GM18507 (cell line): ENCODE measurements around the gene C1QTNF4.
"Not testable (repeated sequence)": the region's sequence is repeated elsewhere in the genome, so short reads cannot be mapped to it uniquely, and the experiment has no call there.

ENCODE experiments used
- DNase-seq: peaks from one replicate; pipeline ENCODE4 v3.0.0; 2011; ENCODE audit warnings: low read depth; ENCODE audit not compliant: insufficient read length; ENCODE audit errors: extremely low spot score
- FAIRE-seq: peaks from 2 replicates; lab custom pipeline; 2011; peaks lifted over from hg19 to GRCh38; lab: Jason Lieb, UNC

Gene C1QTNF4

GRCh38 chr11:47571357-47571729 is 22.9 kb downstream of the C1QTNF4 start:
- DNase-seq, result no peak
- no peak for FAIRE-seq

DNA sequence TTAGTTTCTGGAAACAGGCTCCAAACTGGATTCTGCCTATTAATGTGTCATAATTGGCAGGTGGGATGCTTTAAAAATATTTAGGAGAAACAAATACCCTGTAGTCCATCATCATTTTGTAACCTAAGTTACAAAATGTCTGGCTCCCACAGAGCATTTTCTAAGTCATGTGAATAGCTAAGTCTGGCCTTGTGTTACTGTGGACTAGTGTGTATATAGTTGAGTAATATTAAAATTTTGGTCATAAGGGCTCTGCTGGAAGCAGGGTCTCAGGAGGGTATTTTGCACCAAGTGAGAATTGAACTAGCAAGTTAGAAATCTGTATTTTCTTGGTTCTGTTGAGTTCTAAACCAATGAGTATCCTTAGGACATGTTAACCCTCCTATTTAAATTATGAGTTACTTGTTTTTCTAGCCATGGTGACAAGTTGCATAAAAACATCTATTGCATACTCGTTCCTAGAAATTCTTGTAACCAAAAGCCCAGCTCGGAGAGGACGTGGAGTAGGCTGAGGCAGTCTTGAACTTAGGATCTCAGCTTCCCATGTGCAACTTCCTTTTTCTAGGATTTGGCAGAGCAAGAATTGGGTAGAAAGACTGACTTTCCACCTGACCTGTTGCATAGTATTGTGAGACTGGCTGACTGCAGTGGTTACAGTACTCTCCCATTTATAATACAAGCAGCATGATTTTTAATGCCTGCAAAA is 23.4 kb downstream of the C1QTNF4 start:
- FAIRE-seq (no peak), DNase-seq (no peak)

- FAIRE-seq, result no peak
- no peak for DNase-seq
Measured at GRCh38 chr11:47569646-47570045, 24.6 kb downstream of the C1QTNF4 start.

DNA sequence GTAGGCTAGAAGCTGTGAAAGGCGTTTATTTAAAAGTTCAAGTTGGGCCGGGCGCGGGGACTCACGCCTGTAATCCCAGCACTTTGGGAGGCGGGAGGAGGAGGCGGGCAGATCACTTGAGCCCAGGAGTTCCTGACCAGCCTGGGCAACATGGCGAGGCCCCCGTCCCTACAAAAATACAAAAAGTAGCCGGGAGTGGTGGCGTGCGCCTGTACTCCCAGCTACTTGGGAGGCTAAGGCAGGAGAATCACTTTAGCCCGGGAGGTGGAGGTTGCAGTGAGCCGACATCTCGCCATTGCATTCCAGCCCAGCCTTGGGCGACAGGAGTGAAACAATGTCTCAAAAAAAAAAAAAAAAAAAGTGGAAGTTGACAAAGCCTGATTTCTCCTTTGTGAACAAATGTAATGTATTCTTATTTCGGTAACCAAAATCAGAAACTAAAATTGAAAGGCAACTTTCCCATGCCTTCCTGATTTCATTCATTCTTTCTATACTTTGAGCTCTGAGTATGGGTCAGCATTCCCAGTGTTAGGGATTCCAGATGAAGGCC is 28.0 kb downstream of the C1QTNF4 start:
- FAIRE-seq (no peak), DNase-seq (no peak)

DNA sequence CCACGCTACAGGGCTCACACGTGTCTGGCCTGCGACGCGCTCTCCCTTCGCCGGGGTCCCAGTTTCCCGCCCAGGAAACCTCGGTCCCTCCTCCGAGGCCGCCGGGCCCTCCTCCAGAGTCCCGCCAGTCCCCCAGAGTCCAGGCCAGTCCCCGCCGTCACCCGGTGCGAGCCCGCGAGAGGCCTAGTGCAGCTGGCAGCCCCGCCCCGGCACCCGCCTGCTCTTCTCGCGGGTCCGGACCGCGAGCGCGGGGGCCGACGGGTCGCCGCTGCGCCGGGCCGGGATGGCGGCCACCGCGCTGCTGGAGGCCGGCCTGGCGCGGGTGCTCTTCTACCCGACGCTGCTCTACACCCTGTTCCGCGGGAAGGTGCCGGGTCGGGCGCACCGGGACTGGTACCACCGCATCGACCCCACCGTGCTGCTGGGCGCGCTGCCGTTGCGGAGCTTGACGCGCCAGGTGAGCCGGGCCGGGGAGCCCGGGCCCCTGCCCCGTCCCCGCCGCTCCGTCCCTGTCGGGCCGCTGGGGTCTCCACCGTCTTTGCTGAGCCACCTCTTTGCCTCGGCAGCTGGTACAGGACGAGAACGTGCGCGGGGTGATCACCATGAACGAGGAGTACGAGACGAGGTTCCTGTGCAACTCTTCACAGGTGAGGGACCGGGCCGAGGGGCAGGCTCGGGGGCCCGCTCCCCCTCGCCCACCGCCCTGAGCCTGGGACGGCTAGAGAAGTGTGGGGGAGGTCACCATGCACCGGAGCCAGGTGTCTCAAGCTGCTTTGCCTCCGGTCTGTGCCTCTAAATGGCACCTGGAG is 28.7 kb downstream of the C1QTNF4 start, which contains the start of gene PTPMT1:
Gene PTPMT1 (plus strand): TSS at position 260 of the 809 bp plus-strand sequence. CDS start 24 bp downstream, at position 284.
- DNase-seq (peak; percentile 67), FAIRE-seq (peak; percentile 36)

DNA sequence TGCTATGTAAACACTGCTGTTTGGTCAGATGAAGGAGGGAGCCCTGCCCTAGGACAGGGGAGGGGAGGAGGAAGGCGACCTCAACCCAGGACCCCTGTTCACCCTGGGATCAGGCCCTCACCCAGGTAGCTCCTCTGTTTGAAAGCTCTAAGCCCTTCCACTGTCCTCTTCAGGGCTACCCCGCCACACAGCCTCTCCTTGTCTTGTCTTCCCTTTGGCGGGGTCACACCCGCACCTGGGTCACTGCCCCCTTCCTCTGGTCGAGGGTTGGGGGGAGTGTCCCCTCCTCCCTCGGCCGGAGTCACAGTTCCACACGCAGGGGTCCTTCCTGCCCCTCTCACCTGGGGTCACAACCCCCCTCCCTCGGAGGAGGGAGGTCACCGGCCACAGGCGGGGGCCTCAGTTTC is 29.3 kb downstream of the C1QTNF4 start:
- no peak for DNase-seq
- no peak for FAIRE-seq

DNA sequence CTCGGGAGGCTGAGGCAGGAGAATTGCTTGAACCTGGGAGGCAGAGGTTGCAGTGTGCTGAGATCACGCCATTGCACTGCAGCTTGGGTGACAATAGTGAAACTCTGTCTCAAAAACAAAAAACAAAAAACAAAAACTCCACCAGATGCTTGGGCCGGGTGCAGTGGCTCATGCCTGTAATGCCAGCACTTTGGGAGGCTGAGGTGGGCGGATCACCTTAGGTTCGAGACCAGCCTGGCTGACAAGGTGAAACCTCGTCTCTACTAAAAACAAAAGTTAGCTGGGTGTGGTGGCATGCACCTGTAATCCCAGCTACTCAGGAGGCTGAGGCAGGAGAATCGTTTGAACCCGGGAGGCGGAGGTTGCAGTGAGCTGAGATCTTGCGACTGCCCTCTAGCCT is 29.8 kb downstream of the C1QTNF4 start:
- DNase-seq, FAIRE-seq: not testable (repeated sequence)

DNA sequence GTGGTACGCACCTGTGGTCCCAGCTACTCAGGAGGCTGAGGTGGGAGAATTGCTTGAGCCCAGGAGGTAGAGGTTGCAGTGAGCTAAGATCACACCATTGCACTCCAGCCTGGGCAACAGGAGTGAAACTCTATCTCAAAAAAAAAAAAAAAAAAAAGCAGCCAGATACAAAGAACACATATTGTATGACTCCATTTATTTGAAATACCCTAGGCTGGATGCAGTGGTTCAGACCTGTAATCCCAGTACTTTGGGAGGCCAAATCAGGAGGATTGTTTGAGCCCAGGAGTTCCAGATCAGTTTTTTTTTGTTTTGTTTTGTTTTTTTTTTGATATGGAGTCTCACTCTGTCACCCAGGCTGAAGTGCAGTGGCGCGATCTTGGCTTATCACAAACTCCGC is 31.8 kb downstream of the C1QTNF4 start:
- DNase-seq, FAIRE-seq: not testable (repeated sequence)

- FAIRE-seq, result no peak
Measured at GRCh38 chr11:47560426-47560825, 33.8 kb downstream of the C1QTNF4 start.

GRCh38 chr11:47558695-47559094 is 35.5 kb downstream of the C1QTNF4 start:
- DNase-seq (no peak), FAIRE-seq (no peak)

More at GRCh38 chr11:47560426-47560825, 33.8 kb downstream of the C1QTNF4 start:
- no peak for DNase-seq

DNA sequence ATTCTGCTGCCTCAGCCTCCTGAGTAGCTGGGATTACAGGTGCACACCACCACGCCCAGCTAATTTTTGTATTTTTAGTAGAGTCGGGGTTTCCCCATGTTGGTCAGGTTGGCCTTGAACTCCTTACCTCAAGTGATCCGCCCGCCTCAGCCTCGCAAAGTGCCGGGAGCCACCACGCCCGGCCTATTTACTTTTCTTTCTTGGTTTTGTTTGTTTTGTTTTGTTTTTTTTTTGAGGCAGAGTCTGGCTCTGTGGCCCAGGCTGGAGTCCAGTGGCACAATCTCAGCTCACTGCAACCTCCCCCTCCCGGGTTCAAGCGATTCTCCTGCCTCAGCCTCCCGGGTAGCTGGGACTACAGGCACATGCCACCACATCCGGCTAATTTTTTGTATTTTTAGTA is 37.2 kb downstream of the C1QTNF4 start:
- DNase-seq, FAIRE-seq: not testable (repeated sequence)

GRCh38 chr11:47553406-47553743 is 40.8 kb downstream of the C1QTNF4 start:
- DNase-seq (no peak), FAIRE-seq (no peak)

GRCh38 chr11:47552566-47553405 is 41.4 kb downstream of the C1QTNF4 start, which contains the start of gene CELF1:
Gene CELF1 (minus strand): TSS chr11:47553132. CDS start chr11:47499523, 53,609 bp downstream.
- FAIRE-seq (peak; percentile 78), DNase-seq (peak; percentile 88)

DNA sequence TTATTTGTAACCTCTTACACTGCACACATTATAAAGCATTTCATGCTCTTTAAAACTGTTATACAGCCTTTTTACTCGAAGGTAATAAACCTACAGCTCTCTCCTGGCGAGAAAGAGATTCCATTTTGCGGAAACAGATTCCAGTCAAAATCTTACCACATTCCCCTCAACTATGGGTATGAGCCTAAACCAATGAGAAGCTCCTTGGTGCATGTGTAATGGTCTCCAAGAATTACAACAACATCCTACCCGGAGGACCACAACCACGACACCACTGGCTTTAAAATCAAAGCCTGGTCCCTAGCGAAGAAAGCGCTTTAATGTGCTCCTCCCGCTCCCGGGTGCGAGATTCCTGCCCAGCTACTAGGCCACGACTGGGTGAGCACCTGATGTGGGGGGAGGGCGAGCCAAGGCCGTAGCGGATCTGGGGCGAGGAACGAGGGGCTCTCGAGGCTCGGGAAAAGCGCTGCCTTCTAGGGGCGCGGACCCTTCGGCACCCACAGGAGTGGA is 42.1 kb downstream of the C1QTNF4 start:
- no peak for FAIRE-seq
- no peak for DNase-seq

DNA sequence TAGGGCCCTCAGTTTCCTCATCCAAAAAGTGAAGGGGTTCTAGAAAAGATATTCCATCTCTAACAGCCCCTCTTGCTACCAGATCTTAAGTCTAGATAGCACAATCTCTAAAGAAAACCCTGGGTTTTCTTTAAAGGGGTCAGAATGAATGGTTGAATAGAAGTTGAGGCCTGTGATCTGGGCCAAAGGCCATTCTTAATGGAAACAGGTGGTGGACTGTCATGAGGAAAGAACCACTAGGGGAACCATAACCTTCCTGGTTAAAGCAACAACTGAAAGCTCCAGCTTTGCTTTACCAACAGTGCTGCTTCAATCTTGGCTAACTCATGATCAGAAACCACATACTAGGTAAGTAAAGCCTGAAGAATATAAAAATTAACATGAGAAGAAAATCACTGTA is 43.1 kb downstream of the C1QTNF4 start:
- no peak for DNase-seq
- peak; percentile 81 for FAIRE-seq

GRCh38 chr11:47550288-47551047 is 43.7 kb downstream of the C1QTNF4 start:
- DNase-seq (no peak), FAIRE-seq (no peak)

DNA sequence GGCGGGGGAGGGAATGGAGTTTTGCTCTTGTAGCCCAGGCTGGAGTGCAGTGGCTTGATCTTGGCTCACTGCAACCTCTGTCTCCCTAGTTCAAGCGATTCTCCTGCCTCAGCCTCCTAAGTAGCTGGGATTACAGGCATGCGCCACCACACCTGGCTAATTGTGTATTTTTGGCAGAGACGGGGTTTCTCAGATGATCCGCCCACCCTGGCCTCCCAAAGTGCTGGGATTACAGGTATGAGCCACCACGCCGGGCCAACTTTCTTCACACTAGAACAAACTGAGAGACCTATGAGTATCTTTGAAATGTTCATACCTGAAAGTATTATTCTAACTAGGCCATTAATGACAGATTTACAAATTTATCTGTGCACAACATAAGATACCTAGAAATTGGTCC is 47.9 kb downstream of the C1QTNF4 start:
- FAIRE-seq, DNase-seq: not testable (repeated sequence)

DNA sequence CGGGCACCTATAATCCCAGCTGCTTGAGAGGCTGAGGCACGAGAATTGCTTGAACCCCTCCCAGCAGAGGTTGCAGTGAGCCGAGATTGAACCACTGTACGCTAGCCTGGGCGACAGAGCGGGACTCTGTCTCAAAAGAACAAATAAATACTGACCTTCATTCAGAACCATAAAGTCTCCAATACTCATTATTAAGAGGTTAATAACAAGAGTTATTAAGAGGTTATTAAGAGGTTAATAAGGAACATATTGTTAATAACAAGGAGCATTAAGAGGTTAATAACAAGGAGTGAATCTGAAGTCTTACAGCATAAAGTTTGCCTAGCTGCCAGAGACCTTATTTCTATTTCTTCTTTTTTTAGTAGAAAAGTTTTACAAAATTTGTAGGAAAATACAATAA is 48.9 kb downstream of the C1QTNF4 start:
- DNase-seq (no peak), FAIRE-seq (no peak)

DNA sequence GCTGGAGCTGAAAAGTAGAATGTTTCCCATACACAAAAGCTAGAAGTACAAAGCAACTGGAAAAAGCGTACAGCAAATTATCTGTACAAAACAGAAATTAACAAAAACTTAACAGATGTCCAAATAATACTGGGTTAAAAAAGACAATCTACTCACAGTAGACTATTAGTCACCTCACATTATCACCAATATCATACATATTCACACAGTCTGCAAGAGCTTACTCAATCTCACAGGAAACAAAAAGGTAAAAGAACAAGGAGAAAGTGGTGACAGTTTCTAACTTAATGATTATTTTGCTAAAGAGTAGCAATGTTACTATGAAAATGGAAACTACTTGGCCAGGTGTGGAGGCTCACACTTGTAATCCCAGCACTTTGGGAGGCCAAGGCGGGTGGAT is 53.1 kb downstream of the C1QTNF4 start:
- DNase-seq (no peak), FAIRE-seq (no peak)
